Panc1 (cell line): ENCODE measurements around the gene CABP5. TPM values are rescaled to one million over a fixed set of nuclear protein-coding genes. Genes with fewer than 3 reads are reported as not detected.

Experiments
- ATAC-seq: fragments of 200-7000 bp; cut with Tn5 transposase; 2 replicates; pipeline ENCODE4 v1.9.1; 2020; ENCODE audit warnings: mild to moderate bottlenecking, moderate library complexity
- BruUV-seq: library from RNA; stranded (reverse); fragments of 400-500 nt; replicated peaks from 2 replicates; lab custom pipeline; 2021; lab: Mats Ljungman, UMichigan
- CTCF ChIA-PET: fragments of 300-600 bp; sonication (Branson Sonifier 250); formaldehyde crosslinking; loops from one replicate; lab custom pipeline; 2022; ENCODE audit warnings: antibody characterized with exemption; lab: Charles Lee
- POLR2A ChIA-PET: fragments of 300-600 bp; sonication (Branson Sonifier 250); formaldehyde crosslinking; loops from one replicate; lab custom pipeline; 2022; ENCODE audit warnings: antibody characterized with exemption; lab: Charles Lee
- DNase-seq: peaks from one replicate; pipeline ENCODE4 v3.0.0-alpha.2; 2010; ENCODE audit warnings: low read depth, low spot score
- H3K27ac ChIP-seq: 2 replicates; pipeline ENCODE4 v1.5.1; 2011; ENCODE audit warnings: mild to moderate bottlenecking, low read length, inconsistent platforms
- H3K27me3 ChIP-seq: fragments of 200-500 bp; sonication (Bioruptor generic); 2 replicates; pipeline ENCODE4 v1.6.0; 2014; ENCODE audit warnings: low read length, inconsistent platforms; ENCODE audit not compliant: control insufficient read depth, insufficient read depth
- H3K36me3 ChIP-seq: fragments of 200-500 bp; sonication (Bioruptor generic); 2 replicates; pipeline ENCODE4 v1.5.1; 2014; ENCODE audit warnings: inconsistent platforms, mild to moderate bottlenecking, low read length, moderate library complexity; ENCODE audit not compliant: control insufficient read depth, insufficient read depth
- H3K4me1 ChIP-seq: 2 replicates; pipeline ENCODE4 v1.5.1; 2011; ENCODE audit warnings: inconsistent platforms, mild to moderate bottlenecking, low read length, moderate library complexity; ENCODE audit not compliant: control insufficient read depth, insufficient read depth
- H3K4me3 ChIP-seq, 2 experiments: 2 replicates each; pipeline ENCODE4 v1.5.1; 2011 to 2012; ENCODE audit warnings: low read depth in 2 of 2, low read length in 2 of 2, mild to moderate bottlenecking in 2 of 2, inconsistent platforms in 1 of 2, moderate library complexity in 1 of 2
- H3K9me3 ChIP-seq: fragments of 200-500 bp; sonication (Bioruptor generic); 2 replicates; pipeline ENCODE4 v1.5.1; 2014; ENCODE audit warnings: low read depth, mild to moderate bottlenecking, inconsistent platforms, low read length, moderate library complexity; ENCODE audit not compliant: control insufficient read depth, insufficient read depth
- CTCF ChIP-seq: fragments of 450-650 bp; IDR thresholded peaks from 2 replicates; pipeline ENCODE4 v1.5.1; 2017; ENCODE audit warnings: mild to moderate bottlenecking
- POLR2AphosphoS5 ChIP-seq: IDR thresholded peaks from 2 replicates; pipeline ENCODE4 v1.6.1; 2012; ENCODE audit warnings: mild to moderate bottlenecking, low read depth, low read length, moderate library complexity
- REST ChIP-seq, 2 experiments: IDR thresholded peaks; 2 replicates each; pipeline ENCODE4 v1.6.1; 2011 to 2012; ENCODE audit warnings: low read depth in 2 of 2, control low read depth in 1 of 2, low read length in 1 of 2, mild to moderate bottlenecking in 1 of 2, moderate library complexity in 1 of 2; ENCODE audit not compliant: insufficient read depth in 1 of 2
- SIN3A ChIP-seq: IDR thresholded peaks from 2 replicates; pipeline ENCODE4 v1.6.1; 2012; ENCODE audit warnings: low read depth, mild to moderate bottlenecking, low read length, moderate library complexity, borderline replicate concordance; ENCODE audit not compliant: insufficient read depth
- TCF7L2 ChIP-seq: IDR thresholded peaks from 2 replicates; pipeline ENCODE4 v1.6.1; 2011; ENCODE audit warnings: mild to moderate bottlenecking, low read depth, low read length, inconsistent platforms
- in situ Hi-C: cut with HindIII; loops from 2 replicates; pipeline ENCODE4 v1.10.0; 2016; ENCODE audit warnings: low sequenced_read_pairs, low pct_unique_long_range_greater_than_20kb
- intact Hi-C: fragments of 100-400 bp; cut with micrococcal nuclease; formaldehyde crosslinking; loops from one replicate; pipeline ENCODE4 v1.10.0; 2022; ENCODE audit not compliant: unreplicated experiment
- total RNA-seq: library from RNA; stranded (reverse); gene quantifications from one replicate; pipeline ENCODE4 v1.2.1, GENCODE V29; 2021; ENCODE audit not compliant: unreplicated experiment

CABP5 gene
- total RNA-seq, 1 experiment from 2014 or later = not detected

GRCh38 chr19:48020686-48021085, 23.2 kb downstream of the CABP5 start:
- Histone ChIP-seq H3K27ac (no peak overlapping the region), H3K4me3 (no peak overlapping the region), H3K9me3 (no peaks in the 10 kb centered on the region), H3K4me1 (no peaks in the 10 kb centered on the region), H3K27me3 (peaks cover 12% of the 10 kb centered on the region), H3K36me3 (no peaks in the 10 kb centered on the region)
- DNase-seq (no peak), ATAC-seq (no peak)
- intact Hi-C loops = no loop called here
- TF ChIP-seq SIN3A = no peak
- TF ChIP-seq REST (IDR thresholded peaks at IDR 0.05; ENCODE audit: insufficient read depth in 1 of 2, low read depth in 2 of 2, low read length in 1 of 2) = no peak
- TF ChIP-seq CTCF = no peak
- no peak for TF ChIP-seq TCF7L2
- TF ChIP-seq POLR2AphosphoS5 = no peak
- in situ Hi-C loops = no loop called here
- no TSS peak for BruUV-seq
- CTCF ChIA-PET = no interaction called here
- POLR2A ChIA-PET = no interaction called here

DNA sequence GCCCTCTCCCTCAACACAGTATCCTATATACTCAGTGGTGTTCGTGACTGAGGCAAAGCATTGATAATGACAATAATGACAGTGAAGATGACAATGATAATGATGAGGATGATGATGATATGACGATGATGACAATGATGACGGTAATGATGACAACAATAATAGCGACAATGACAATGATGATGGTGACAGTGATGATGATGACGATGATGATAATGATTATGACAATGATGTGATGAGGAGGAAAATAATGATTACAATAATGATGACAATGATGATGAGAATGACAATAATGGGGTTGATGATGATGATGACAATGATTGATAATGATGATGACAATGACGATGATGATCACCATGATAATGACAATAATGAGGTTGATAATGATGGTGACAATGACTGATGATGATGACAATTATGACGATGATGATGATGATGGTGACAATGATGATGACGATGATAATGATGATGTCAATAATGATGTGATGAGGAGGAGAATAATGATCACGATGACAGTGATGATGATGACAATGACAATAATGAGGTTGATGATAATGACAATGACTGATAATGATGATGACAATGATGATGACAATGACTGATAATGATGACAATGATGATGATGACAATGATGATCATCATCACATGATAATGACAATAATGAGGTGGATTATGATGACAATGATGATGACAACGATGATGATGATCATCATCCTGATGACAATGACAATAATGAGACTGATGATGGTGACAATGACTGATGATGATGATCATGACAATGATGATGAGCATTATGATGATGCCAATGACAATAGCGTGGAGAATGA, 32.7 kb downstream of the CABP5 start:
- no peak for ATAC-seq
- DNase-seq = no peak
- H3K4me3 ChIP-seq = no peak overlapping the region
- ChIA-PET POLR2A (no interaction called here), CTCF (no interaction called here)
- BruUV-seq = no TSS peak
- no peaks in the 10 kb centered on the region for H3K36me3 ChIP-seq
- H3K27me3 ChIP-seq = no peaks in the 10 kb centered on the region
- H3K27ac ChIP-seq = no peak overlapping the region
- no peak for TF ChIP-seq CTCF
- TF ChIP-seq SIN3A = no peak
- TF ChIP-seq TCF7L2 = no peak
- TF ChIP-seq REST (IDR thresholded peaks at IDR 0.05; ENCODE audit: insufficient read depth in 1 of 2, low read depth in 2 of 2, low read length in 1 of 2) = no peak
- TF ChIP-seq POLR2AphosphoS5 = no peak
- H3K4me1 ChIP-seq = no peaks in the 10 kb centered on the region
- H3K9me3 ChIP-seq = no peaks in the 10 kb centered on the region
- intact Hi-C loops = no loop called here
- in situ Hi-C loops = no loop called here
